ENCODE data around the gene ALG1. TPM values are rescaled to one million over a fixed set of nuclear protein-coding genes. Genes with fewer than 3 reads are reported as not detected.
"Not testable (repeated sequence)": the region's sequence is repeated elsewhere in the genome, so short reads cannot be mapped to it uniquely, and the experiment has no call there.

The ALG1 gene
- total RNA-seq, 1 experiment from 2014 or later: 36.2 TPM

GRCh38 chr16:5131467-5132004, 59.9 kb downstream of the ALG1 start:
- H2AFZ ChIP-seq (ENCODE audit: low read length); H2BK20ac ChIP-seq (ENCODE audit: low read depth, low read length, poor library complexity, severe bottlenecking); H2BK5ac ChIP-seq (ENCODE audit: insufficient read length, low read length); H3K36me3 Mint-ChIP-seq (ENCODE audit: insufficient read depth in 1 of 3, low read depth in 3 of 3); H4K5ac ChIP-seq (ENCODE audit: insufficient read length, low read depth, low read length); H3K4me3 Mint-ChIP-seq; H3K79me2 ChIP-seq (ENCODE audit: insufficient read depth, low read length); H3K4me2 ChIP-seq (ENCODE audit: insufficient read depth, insufficient read length, low read length); H2BK12ac ChIP-seq (ENCODE audit: insufficient read length, low read depth, low read length); H2AK5ac ChIP-seq (ENCODE audit: insufficient read length, low read length); H3K9me3 ChIP-seq (ENCODE audit: control insufficient read depth, low read depth, low read length); H3K23ac ChIP-seq (ENCODE audit: insufficient read length, low read depth, low read length); H3K56ac ChIP-seq (ENCODE audit: insufficient read length, low read depth, low read length); H3K27me3 Mint-ChIP-seq (ENCODE audit: low read depth); H3K18ac ChIP-seq (ENCODE audit: insufficient read length, low read depth, low read length); H3K14ac ChIP-seq (ENCODE audit: insufficient read depth, low read length); H4K20me1 ChIP-seq (ENCODE audit: control insufficient read depth, insufficient read depth, insufficient read length); H2BK120ac ChIP-seq (ENCODE audit: low read depth, low read length, poor library complexity, severe bottlenecking); H3K9ac ChIP-seq (ENCODE audit: extremely low read depth, insufficient read length, low read length); DNase-seq; H3K4me1 ChIP-seq (ENCODE audit: insufficient read depth, low read length); H3K4ac ChIP-seq (ENCODE audit: low read depth, low read length); H4K91ac ChIP-seq (ENCODE audit: insufficient read length, low read depth, low read length); H3K27me3 ChIP-seq (ENCODE audit: insufficient read depth, low read length); H3K27ac Mint-ChIP-seq; H3K23me2 ChIP-seq (ENCODE audit: insufficient read length, low read depth, low read length, poor library complexity, severe bottlenecking); H3K79me1 ChIP-seq (ENCODE audit: insufficient read depth, low read depth, low read length, poor library complexity, severe bottlenecking); H4K8ac ChIP-seq (replicated peaks; ENCODE audit: insufficient read length, low read depth, low read length); H3T11ph ChIP-seq (ENCODE audit: low read length); H3K9me3 Mint-ChIP-seq; H3K27ac ChIP-seq (ENCODE audit: insufficient read length, low read depth, low read length); H2BK15ac ChIP-seq (ENCODE audit: low read depth, low read length): not testable (repeated sequence)
- H3K4me1 Mint-ChIP-seq: peaks cover 38 to 39% of the 10 kb centered on the region in 2 experiments
- no CpG with 5 or more reads among the region's 3 CpGs for WGBS (ENCODE audit: extremely low coverage, insufficient read length, low lambda C conversion rate)
